K562 (cell line): ENCODE data around the gene UBASH3A. TPM values are rescaled to one million over a fixed set of nuclear protein-coding genes. Genes with fewer than 3 reads are reported as not detected.

Experiments
- ATAC-seq: fragments of 200-7000 bp; cut with Tn5 transposase; 3 replicates; pipeline ENCODE4 v1.9.1; 2020; ENCODE audit warnings: moderate library complexity
- BruUV-seq: library from RNA; stranded (reverse); fragments of 400-500 nt; replicated peaks from 2 replicates; lab custom pipeline; 2021; lab: Mats Ljungman, UMichigan
- CTCF ChIA-PET: fragments of 300-600 bp; formaldehyde crosslinking; extraction: SDS; loops from one replicate; lab custom pipeline; 2021; ENCODE audit warnings: low intra/inter-chr PET ratio; lab: Yijun Ruan, JAX
- POLR2A ChIA-PET: fragments of 300-600, 350-650 bp; sonication (Branson Sonifier 250); formaldehyde crosslinking; extraction: SDS; loops from one replicate; lab custom pipeline; 2021; ENCODE audit warnings: antibody characterized with exemption, inconsistent platforms; lab: Yijun Ruan, JAX
- DNase-seq, 4 experiments: peaks; one replicate each; pipeline versions ENCODE4 v3.0.0 to v3.0.0-alpha.2; 2011 to 2018; ENCODE audit warnings: low spot score in 3 of 4, mixed read lengths in 3 of 4; ENCODE audit errors: extremely low read depth in 1 of 4
- FAIRE-seq: peaks from 2 replicates; lab custom pipeline; 2011; peaks lifted over from hg19 to GRCh38; lab: Jason Lieb, UNC
- H2AFZ ChIP-seq: 2 replicates; pipeline ENCODE4 v1.6.0; 2011; ENCODE audit warnings: low read depth, low read length, control low read depth, inconsistent platforms
- H3K27ac ChIP-seq: fragments of 200-600 bp; 3 replicates; pipeline ENCODE4 v1.8.0; 2011; ENCODE audit warnings: low read depth, mild to moderate bottlenecking, control low read depth, inconsistent platforms, low read length, moderate library complexity, mixed read lengths; ENCODE audit errors: extremely low read depth
- H3K27me3 ChIP-seq, 2 experiments: fragments of 300-600 bp in 1 of 2; 2 replicates in 1 of 2; 3 replicates in 1 of 2; pipeline versions ENCODE4 v1.6.0 to v1.8.0; 2011; ENCODE audit warnings: inconsistent platforms in 2 of 2, low read length in 2 of 2, mild to moderate bottlenecking in 1 of 2, mixed read lengths in 1 of 2, moderate library complexity in 1 of 2; ENCODE audit not compliant: control insufficient read depth in 2 of 2, insufficient read depth in 2 of 2
- H3K36me3 ChIP-seq: fragments of 300-600 bp; 3 replicates; pipeline ENCODE4 v1.8.0; 2011; ENCODE audit warnings: mild to moderate bottlenecking, low read length, inconsistent platforms; ENCODE audit not compliant: control insufficient read depth, insufficient read depth
- H3K4me1 ChIP-seq, 2 experiments: fragments of 200-600 bp in 1 of 2; replicated peaks in 1 of 2; 2 replicates in 1 of 2; 3 replicates in 1 of 2; pipeline versions ENCODE4 v1.5.1 to v1.8.0; 2011; ENCODE audit warnings: inconsistent platforms in 2 of 2, low read length in 2 of 2, mild to moderate bottlenecking in 1 of 2, mixed read lengths in 1 of 2, moderate library complexity in 1 of 2; ENCODE audit not compliant: control insufficient read depth in 2 of 2, insufficient read depth in 2 of 2
- H3K4me2 ChIP-seq: 2 replicates; pipeline ENCODE4 v1.6.1; 2011; ENCODE audit warnings: low read length, control low read depth, inconsistent platforms, mixed read lengths; ENCODE audit not compliant: insufficient read depth
- H3K4me3 ChIP-seq: fragments of 200-600 bp; sonication (generic), shearing (Covaris generic); 2 replicates; pipeline ENCODE4 v1.5.1; 2016; ENCODE audit warnings: control low read depth, inconsistent platforms
- H3K79me2 ChIP-seq: fragments of 200-600 bp; 3 replicates; pipeline ENCODE4 v1.8.0; 2011; ENCODE audit warnings: low read length, inconsistent platforms; ENCODE audit not compliant: control insufficient read depth, insufficient read depth
- H3K9ac ChIP-seq, 2 experiments: 2 replicates each; pipeline versions ENCODE4 v1.6.0 to v1.6.1; 2011; ENCODE audit warnings: low read depth in 2 of 2, low read length in 2 of 2, control low read depth in 1 of 2, inconsistent platforms in 1 of 2, mild to moderate bottlenecking in 1 of 2, mixed read lengths in 1 of 2; ENCODE audit not compliant: insufficient read depth in 1 of 2
- H3K9me1 ChIP-seq: one replicate; pipeline ENCODE4 v1.6.0; 2011; ENCODE audit warnings: inconsistent platforms, mild to moderate bottlenecking, low read length, moderate library complexity; ENCODE audit not compliant: control insufficient read depth, insufficient read depth
- H3K9me3 ChIP-seq: replicated peaks from 2 replicates; pipeline ENCODE4 v1.5.1; 2011; ENCODE audit warnings: low read depth, low read length, inconsistent platforms; ENCODE audit not compliant: control insufficient read depth, insufficient read depth
- H4K20me1 ChIP-seq: replicated peaks from 2 replicates; pipeline ENCODE4 v1.6.1; 2011; ENCODE audit warnings: low read length, inconsistent platforms, mixed read lengths; ENCODE audit not compliant: control insufficient read depth, insufficient read depth
- ATF3 ChIP-seq, 2 experiments: fragments of 450-650 bp in 1 of 2; sonication (generic) in 1 of 2; formaldehyde crosslinking in 1 of 2; IDR thresholded peaks in 1 of 2; conservative IDR thresholded peaks in 1 of 2; 2 replicates each; pipeline versions ENCODE4 v1.6.1 to v1.8.1; 2016 to 2023; ENCODE audit warnings: mild to moderate bottlenecking in 2 of 2, moderate library complexity in 2 of 2, inconsistent platforms in 1 of 2, missing genetic modification reagents in 1 of 2
- CEBPB ChIP-seq: fragments of 450-650 bp; IDR thresholded peaks from 2 replicates; pipeline ENCODE4 v1.6.1; 2016; ENCODE audit warnings: missing genetic modification characterization, missing compliant biosample characterization
- CEBPG ChIP-seq, 3 experiments: fragments of 200-800 bp in 1 of 3; sonication (Bioruptor generic) in 1 of 3; sonication (generic) in 1 of 3; formaldehyde crosslinking in 1 of 3; IDR thresholded peaks in 2 of 3; conservative IDR thresholded peaks in 1 of 3; 2 replicates each; pipeline versions ENCODE4 v1.6.1 to v1.8.0; 2016 to 2022; ENCODE audit warnings: missing compliant biosample characterization in 2 of 3, missing genetic modification characterization in 2 of 3, mild to moderate bottlenecking in 1 of 3, missing genetic modification reagents in 1 of 3
- MTA1 ChIP-seq: fragments of 450-650 bp; IDR thresholded peaks from 2 replicates; pipeline ENCODE4 v1.6.1; 2017; ENCODE audit warnings: borderline replicate concordance
- MTA2 ChIP-seq: fragments of 450-650 bp; IDR thresholded peaks from 2 replicates; pipeline ENCODE4 v1.6.1; 2016; ENCODE audit warnings: low read depth
- ZBTB34 ChIP-seq: fragments of 250-450 bp; sonication (Bioruptor Pico); IDR thresholded peaks from 2 replicates; pipeline ENCODE4 v1.8.0; 2021; ENCODE audit warnings: mild to moderate bottlenecking, moderate library complexity
- WGBS: fragments of 100-300 bp; shearing (Covaris generic); methylation state at CpG from one replicate; pipeline ENCODE4 v1.1.6; 2016; ENCODE audit warnings: low coverage, mixed read lengths; ENCODE audit not compliant: insufficient coverage; ENCODE audit errors: missing lambda C conversion rate; 5-methylcytosine and 5-hydroxymethylcytosine counted together
- in situ Hi-C: fragments of 300-500 bp; cut with MboI; formaldehyde crosslinking; loops from 4 replicates; pipeline ENCODE4 v1.15.0; 2018; ENCODE audit warnings: inconsistent platforms, mixed read lengths
- intact Hi-C: fragments of 100-400 bp; cut with micrococcal nuclease; formaldehyde crosslinking; loops from 2 replicates; pipeline ENCODE4 v1.14.2; 2022
- polyA plus RNA-seq, 8 experiments: library from polyadenylated mRNA; depleted of rRNA in 4 of 8; stranded (reverse) in 5 of 8; unstranded in 3 of 8; fragments of >200 nt; fragmentation: Nextera tagmentation in 2 of 8; fragmentation: Illumina TruSeq in 1 of 8; extraction: Ambion mirVana in 2 of 8; extraction: Trizol in 1 of 8; gene quantifications; 2 replicates each; pipeline versions ENCODE4 v1.2.1 to v1.2.3, GENCODE V29; 2011 to 2014; ENCODE audit warnings: inconsistent platforms in 1 of 8, missing spikeins in 1 of 8
- total RNA-seq, 7 experiments: library from RNA; depleted of rRNA in 6 of 7; stranded (reverse); fragments of >200 nt in 6 of 7; fragmentation: Illumina TruSeq in 2 of 7; extraction: Trizol in 2 of 7; gene quantifications; 2 replicates each; pipeline versions ENCODE4 v1.2.1 to v1.2.3, GENCODE V29; 2011 to 2021; ENCODE audit warnings: low replicate concordance in 1 of 7
- TF ChIP-seq, protein P1 (sequence below): sonication (generic); formaldehyde crosslinking; IDR thresholded peaks from 2 replicates; pipeline ENCODE4 v1.4.0; 2020; ENCODE audit warnings: mild to moderate bottlenecking, missing genetic modification reagents

UBASH3A gene
- total and polyA plus RNA-seq, 9 of the 15 experiments (the other 6 are each of a cell fraction or from before 2014, with no cell fraction given): 0.23 to 1.8 (median 1.1) TPM

- TF ChIP-seq MTA2 (no peak), ZBTB34 (CRISPR knock-in tag) (no peak)
Measured at GRCh38 chr21:42385619-42386018, 18.1 kb upstream of the UBASH3A start (continued).

DNA sequence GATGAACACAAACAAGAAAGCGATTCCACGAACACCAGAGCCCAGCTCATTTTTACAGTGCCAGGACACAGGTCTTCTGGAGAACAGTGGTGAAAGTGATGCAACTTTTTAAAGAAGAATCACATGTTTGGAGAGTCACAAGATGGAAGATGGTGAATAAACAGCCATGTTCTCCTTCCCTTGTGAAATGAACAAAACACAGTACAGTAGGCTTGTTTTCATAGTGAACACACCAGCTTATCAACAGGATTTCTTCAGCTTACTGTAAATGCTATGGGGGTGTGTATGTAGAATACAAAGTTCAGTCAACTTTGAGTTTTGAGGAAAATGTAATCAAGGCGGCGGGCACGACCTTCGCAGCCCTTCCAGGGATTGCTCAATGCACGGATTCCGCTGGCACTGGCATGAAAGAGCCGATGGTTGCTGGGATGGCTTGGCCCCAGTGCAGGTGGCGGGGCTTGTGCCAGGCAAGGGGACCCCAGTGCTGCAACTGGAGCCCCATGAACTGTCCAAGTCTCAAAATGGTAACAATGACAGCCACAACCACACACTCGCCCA is 17.6 kb upstream of the UBASH3A start:
- no peak overlapping the region for H3K9ac ChIP-seq
- in situ Hi-C loops: no loop called here
- H2AFZ ChIP-seq: no peak overlapping the region
- H3K79me2 ChIP-seq: no peaks in the 10 kb centered on the region
- no peak overlapping the region for H3K27ac ChIP-seq
- no peak for FAIRE-seq
- intact Hi-C loops: no loop called here
- H3K4me1 ChIP-seq: peaks cover 13% of the 10 kb centered on the region in 2 experiments; a peak in 3 of 5 replicates
- ATAC-seq: no peak
- no peak for DNase-seq
- H3K36me3 ChIP-seq: no peaks in the 10 kb centered on the region
- TF ChIP-seq MTA1 (no peak), ATF3 (IDR thresholded peaks at IDR 0.05) (peak; percentile 41), ATF3 (CRISPR knock-in tag; conservative IDR thresholded peaks at IDR 0.05) (no peak), CEBPB (tag) (peak; percentile 46), CEBPG (CRISPR knock-in tag; IDR thresholded peaks at IDR 0.05) (no peak; the same call in 1 of the 2 replicates), CEBPG (tag; conservative IDR thresholded peaks at IDR 0.05 in 1 of 2, IDR thresholded peaks at IDR 0.05 in 1 of 2) (peak in 1 of 2 experiments; percentile 48; a peak in 2 of 4 replicates)
- TF ChIP-seq, protein P1, sequence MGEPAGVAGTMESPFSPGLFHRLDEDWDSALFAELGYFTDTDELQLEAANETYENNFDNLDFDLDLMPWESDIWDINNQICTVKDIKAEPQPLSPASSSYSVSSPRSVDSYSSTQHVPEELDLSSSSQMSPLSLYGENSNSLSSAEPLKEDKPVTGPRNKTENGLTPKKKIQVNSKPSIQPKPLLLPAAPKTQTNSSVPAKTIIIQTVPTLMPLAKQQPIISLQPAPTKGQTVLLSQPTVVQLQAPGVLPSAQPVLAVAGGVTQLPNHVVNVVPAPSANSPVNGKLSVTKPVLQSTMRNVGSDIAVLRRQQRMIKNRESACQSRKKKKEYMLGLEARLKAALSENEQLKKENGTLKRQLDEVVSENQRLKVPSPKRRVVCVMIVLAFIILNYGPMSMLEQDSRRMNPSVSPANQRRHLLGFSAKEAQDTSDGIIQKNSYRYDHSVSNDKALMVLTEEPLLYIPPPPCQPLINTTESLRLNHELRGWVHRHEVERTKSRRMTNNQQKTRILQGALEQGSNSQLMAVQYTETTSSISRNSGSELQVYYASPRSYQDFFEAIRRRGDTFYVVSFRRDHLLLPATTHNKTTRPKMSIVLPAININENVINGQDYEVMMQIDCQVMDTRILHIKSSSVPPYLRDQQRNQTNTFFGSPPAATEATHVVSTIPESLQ (CRISPR knock-in tag): no peak
- TF ChIP-seq, all 486 proteins: peak for 3
- no peaks in the 10 kb centered on the region for H3K9me1 ChIP-seq
- peaks cover 12 to 40% of the 10 kb centered on the region in 2 experiments for H3K27me3 ChIP-seq
- no peaks in the 10 kb centered on the region for H3K9me3 ChIP-seq
- no TSS peak for BruUV-seq
- ChIA-PET POLR2A (interaction anchor here (0.5 to 0.7 kb wide), 2 partner anchors 9 to 508 kb away, joined by 3 read pairs; no protein-coding TSS in a partner anchor), CTCF (no interaction called here)
- H3K4me2 ChIP-seq: no peak overlapping the region
- H4K20me1 ChIP-seq: no peaks in the 10 kb centered on the region
- H3K4me3 ChIP-seq: no peak overlapping the region
- WGBS: 45% methylated on average over 11 of the region's 11 CpGs
